Endothelial cell of umbilical vein (primary cell): ENCODE data around the gene C1QTNF9B. TPM values are rescaled to one million over a fixed set of nuclear protein-coding genes. Genes with fewer than 3 reads are reported as not detected.
"Not testable (repeated sequence)": the region's sequence is repeated elsewhere in the genome, so short reads cannot be mapped to it uniquely, and the experiment has no call there.

ENCODE experiments used
- BruUV-seq: library from RNA; stranded (reverse); fragments of 400-500 nt; replicated peaks from 2 replicates; lab custom pipeline; 2021; lab: Mats Ljungman, UMichigan
- CTCF ChIA-PET: fragments of 300-600, 350-600 bp; sonication (Branson Sonifier 250); formaldehyde crosslinking; loops from one replicate; lab custom pipeline; 2021; ENCODE audit warnings: antibody characterized with exemption, inconsistent platforms; lab: Charles Lee
- POLR2A ChIA-PET: fragments of 300-600, 350-600 bp; sonication (Branson Sonifier 250); formaldehyde crosslinking; loops from one replicate; lab custom pipeline; 2021; ENCODE audit warnings: antibody characterized with exemption, inconsistent platforms; lab: Charles Lee
- DNase-seq: peaks from one replicate; pipeline ENCODE4 v3.0.0-alpha.2; 2011; ENCODE audit warnings: low read depth, low spot score
- FAIRE-seq: peaks from 2 replicates; lab custom pipeline; 2011; peaks lifted over from hg19 to GRCh38; lab: Jason Lieb, UNC
- H2AFZ ChIP-seq: 2 replicates; pipeline ENCODE4 v1.6.0; 2012; ENCODE audit warnings: low read depth, low read length, control low read depth, inconsistent platforms
- H3K27ac ChIP-seq: 2 replicates; pipeline ENCODE4 v1.5.1; 2011; ENCODE audit warnings: low read depth, mild to moderate bottlenecking, control low read depth, low read length, moderate library complexity; ENCODE audit not compliant: insufficient read depth
- H3K27me3 ChIP-seq, 2 experiments: 2 replicates each; pipeline versions ENCODE4 v1.6.0 to v1.6.1; 2011; ENCODE audit warnings: low read length in 2 of 2, mixed read lengths in 1 of 2; ENCODE audit not compliant: control insufficient read depth in 2 of 2, insufficient read depth in 2 of 2
- H3K36me3 ChIP-seq, 2 experiments: 2 replicates in 1 of 2; 3 replicates in 1 of 2; pipeline ENCODE4 v1.5.1; 2011; ENCODE audit warnings: low read length in 2 of 2, mild to moderate bottlenecking in 1 of 2, moderate library complexity in 1 of 2; ENCODE audit not compliant: control insufficient read depth in 2 of 2, insufficient read depth in 2 of 2; ENCODE audit errors: extremely low read depth in 1 of 2
- H3K4me1 ChIP-seq: 3 replicates; pipeline ENCODE4 v1.5.1; 2011; ENCODE audit warnings: mild to moderate bottlenecking, low read length; ENCODE audit not compliant: control insufficient read depth, insufficient read depth; ENCODE audit errors: extremely low read depth
- H3K4me2 ChIP-seq: 2 replicates; pipeline ENCODE4 v1.6.1; 2011; ENCODE audit warnings: low read length, control low read depth, mixed read lengths; ENCODE audit not compliant: insufficient read depth
- H3K4me3 ChIP-seq, 3 experiments: fragments of 200-600 bp in 1 of 3; sonication (generic), shearing (Covaris generic) in 1 of 3; replicated peaks in 1 of 3; 2 replicates each; pipeline ENCODE4 v1.5.1; 2011 to 2016; ENCODE audit warnings: control low read depth in 3 of 3, low read length in 3 of 3, mild to moderate bottlenecking in 2 of 3, inconsistent platforms in 1 of 3, low read depth in 1 of 3, moderate library complexity in 1 of 3; ENCODE audit not compliant: insufficient read depth in 1 of 3
- H3K79me2 ChIP-seq: 2 replicates; pipeline ENCODE4 v1.6.0; 2012; ENCODE audit warnings: low read length, inconsistent platforms; ENCODE audit not compliant: control insufficient read depth, insufficient read depth
- H3K9ac ChIP-seq: replicated peaks from 2 replicates; pipeline ENCODE3; 2011; ENCODE audit warnings: low read length, control low read depth; ENCODE audit not compliant: insufficient read depth; ENCODE audit errors: extremely low read depth
- H3K9me1 ChIP-seq: replicated peaks from 3 replicates; pipeline ENCODE4 v1.6.0; 2011; ENCODE audit warnings: mild to moderate bottlenecking, low read length; ENCODE audit not compliant: control insufficient read depth, insufficient read depth; ENCODE audit errors: extremely low read depth
- H3K9me3 ChIP-seq: replicated peaks from 2 replicates; pipeline ENCODE4 v1.5.1; 2012; ENCODE audit warnings: low read length, inconsistent platforms; ENCODE audit not compliant: control insufficient read depth, insufficient read depth
- H4K20me1 ChIP-seq: replicated peaks from 2 replicates; pipeline ENCODE3; 2011; ENCODE audit warnings: mild to moderate bottlenecking, low read length; ENCODE audit not compliant: control insufficient read depth, insufficient read depth; ENCODE audit errors: extremely low read depth
- CTCF ChIP-seq, 2 donors: IDR thresholded peaks; 1 replicate in 1 of 2; 2 replicates in 1 of 2; pipeline ENCODE4 v1.5.1; 2011; ENCODE audit warnings: low read length in 2 of 2, mild to moderate bottlenecking in 2 of 2, moderate library complexity in 2 of 2, control low read depth in 1 of 2, inconsistent platforms in 1 of 2, low read depth in 1 of 2; ENCODE audit not compliant: insufficient read depth in 1 of 2; ENCODE audit errors: extremely low read depth in 1 of 2
- EZH2 ChIP-seq: IDR thresholded peaks from 2 replicates; pipeline ENCODE4 v1.6.1; 2012; ENCODE audit warnings: borderline replicate concordance, low read depth, mild to moderate bottlenecking, moderate library complexity, low read length, inconsistent platforms; ENCODE audit not compliant: severe bottlenecking
- FOS ChIP-seq: IDR thresholded peaks from 2 replicates; pipeline ENCODE4 v1.6.1; 2011; ENCODE audit warnings: mild to moderate bottlenecking, low read length, moderate library complexity, borderline replicate concordance; ENCODE audit not compliant: insufficient read depth
- GATA2 ChIP-seq: IDR thresholded peaks from 2 replicates; pipeline ENCODE4 v1.7.0; 2011; ENCODE audit warnings: low read depth, mild to moderate bottlenecking, moderate library complexity, mixed read lengths, low read length; ENCODE audit not compliant: insufficient read length, insufficient read depth
- JUN ChIP-seq: IDR thresholded peaks from 2 replicates; pipeline ENCODE4 v1.6.1; 2011; ENCODE audit warnings: borderline replicate concordance, low read depth; ENCODE audit not compliant: insufficient read length, insufficient read depth
- MAX ChIP-seq: IDR thresholded peaks from 2 replicates; pipeline ENCODE4 v1.6.1; 2011; ENCODE audit not compliant: insufficient read depth, insufficient read length
- MYC ChIP-seq: IDR thresholded peaks from one replicate; pipeline ENCODE4 v1.6.1; 2011; ENCODE audit warnings: mild to moderate bottlenecking, low read depth, low read length
- POLR2A ChIP-seq: IDR thresholded peaks from 2 replicates; pipeline ENCODE4 v1.6.1; 2012; ENCODE audit warnings: low read depth, mild to moderate bottlenecking, control low read depth, low read length
- POLR2AphosphoS5 ChIP-seq: IDR thresholded peaks from 2 replicates; pipeline ENCODE4 v1.6.1; 2012; ENCODE audit warnings: low read depth, mild to moderate bottlenecking, control low read depth, low read length, moderate library complexity; ENCODE audit not compliant: insufficient read depth
- dilution Hi-C: fragments of 300-500 bp; cut with MboI; formaldehyde crosslinking; loops from one replicate; pipeline ENCODE4 v1.15.0; 2019; ENCODE audit warnings: low sequenced_read_pairs; ENCODE audit not compliant: extremely low pct_ligation_motif_present
- intact Hi-C: fragments of 100-400 bp; cut with micrococcal nuclease; formaldehyde crosslinking; loops from one replicate; pipeline ENCODE4 v1.10.0; 2022
- polyA plus RNA-seq, 4 experiments: library from polyadenylated mRNA; depleted of rRNA in 3 of 4; stranded (reverse) in 3 of 4; unstranded in 1 of 4; fragments of >200 nt; gene quantifications; 2 replicates each; pipeline versions ENCODE4 v1.2.1 to v1.2.3, GENCODE V29; 2011 to 2012; ENCODE audit warnings: missing spikeins in 1 of 4
- total RNA-seq: library from RNA; stranded (reverse); gene quantifications from 2 replicates; pipeline ENCODE4 v1.2.3, GENCODE V29; 2021

The C1QTNF9B gene
- total and polyA plus RNA-seq, 2 donors (not counting 3 experiments of a cell fraction or from before 2014, with no cell fraction given), result 0.06 TPM; not detected in 1

- H3K9me3 ChIP-seq, result no peaks in the 10 kb centered on the region
- H3K4me2 ChIP-seq, result no peak overlapping the region
- POLR2A ChIA-PET, result no interaction called here
- H3K9me1 ChIP-seq, result no peaks in the 10 kb centered on the region
- H3K9ac ChIP-seq, result no peak overlapping the region
- H3K27ac ChIP-seq, result no peak overlapping the region
- intact Hi-C loops, result loop anchor here (2.0 kb wide), 1 partner anchor 20 kb away; no protein-coding TSS in a partner anchor
- DNase-seq, result no peak
- FAIRE-seq, result no peak
- no peaks in the 10 kb centered on the region for H4K20me1 ChIP-seq
- no peaks in the 10 kb centered on the region for H3K36me3 ChIP-seq
- no peak overlapping the region for H2AFZ ChIP-seq
- dilution Hi-C loops, result no loop called here
- H3K79me2 ChIP-seq, result no peaks in the 10 kb centered on the region
- H3K4me3 ChIP-seq, result no peak overlapping the region
- H3K4me1 ChIP-seq, result no peaks in the 10 kb centered on the region
- no TSS peak for BruUV-seq
- CTCF ChIA-PET, result interaction anchor here (2.8 kb wide), 1 partner anchor 19 kb away, joined by 13 read pairs; no protein-coding TSS in a partner anchor
- H3K27me3 ChIP-seq, result peaks cover 2 to 9% of the 10 kb centered on the region in 2 experiments
- TF ChIP-seq CTCF (IDR thresholded peaks at IDR 0.05; ENCODE audit: extremely low read depth in 1 of 2, insufficient read depth in 1 of 2, low read depth in 1 of 2, low read length in 2 of 2) (no peak), FOS (no peak), GATA2 (no peak), POLR2A (no peak), MYC (no peak), MAX (no peak), JUN (no peak), EZH2 (no peak), POLR2AphosphoS5 (no peak)
Observed at GRCh38 chr13:23941211-23941610, 43.9 kb upstream of the C1QTNF9B start.

- H3K79me2 ChIP-seq, H2AFZ ChIP-seq, DNase-seq, BruUV-seq, H3K9me3 ChIP-seq, H3K27ac ChIP-seq, H3K27me3 ChIP-seq, H3K36me3 ChIP-seq, H3K9me1 ChIP-seq, H3K4me2 ChIP-seq, FAIRE-seq, dilution Hi-C loops, H3K4me1 ChIP-seq, H3K9ac ChIP-seq, H4K20me1 ChIP-seq, H3K4me3 ChIP-seq, POLR2A ChIA-PET: not testable (repeated sequence)
- CTCF ChIA-PET, result interaction anchor here (1.2 to 2.8 kb wide), 2 partner anchors 14 to 21 kb away, joined by 4 to 13 read pairs; no protein-coding TSS in a partner anchor
- intact Hi-C loops, result loop anchor here (2.0 kb wide), 1 partner anchor 21 kb away; no protein-coding TSS in a partner anchor
Observed at GRCh38 chr13:23939666-23940065, 42.4 kb upstream of the C1QTNF9B start.
